GM21447 (cell line): ENCODE results near the gene PRAMEF11.

Experiments
- ATAC-seq: cut with Tn5 transposase; IDR thresholded peaks from one replicate; pipeline ENCODE4 v1.9.1; 2021; ENCODE audit not compliant: unreplicated experiment

Gene PRAMEF11

DNA sequence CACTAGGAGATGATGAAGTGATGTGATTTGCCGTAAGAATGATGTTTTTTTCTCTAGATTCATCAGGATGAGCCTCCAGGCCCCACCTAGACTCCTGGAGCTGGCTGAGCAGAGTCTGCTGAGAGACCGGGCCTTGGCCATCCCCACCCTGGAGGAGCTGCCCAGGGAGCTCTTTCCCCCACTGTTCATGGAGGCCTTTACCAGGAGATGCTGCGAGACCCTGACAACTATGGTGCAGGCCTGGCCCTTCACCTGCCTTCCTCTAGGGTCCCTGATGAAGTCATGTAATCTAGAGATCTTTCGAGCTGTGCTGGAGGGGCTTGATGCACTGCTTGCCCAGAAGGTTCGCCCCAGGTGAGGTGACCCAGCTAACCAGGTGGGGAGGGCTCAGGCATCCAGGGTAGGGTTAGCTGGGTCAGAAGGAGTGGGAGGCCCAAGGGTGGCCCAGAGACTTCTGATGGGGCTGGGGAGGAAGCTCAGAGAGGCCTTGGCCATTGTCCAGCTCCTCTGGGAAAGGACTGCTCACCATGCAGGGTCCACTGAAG is 56.3 kb downstream of the PRAMEF11 start:
- no peak for ATAC-seq
